ENCODE data around the gene SYNPR.

The SYNPR gene

GRCh38 chr3:63323766-63324165 lies 45.7 kb downstream of the SYNPR start:
- no peak for DNase-seq (ENCODE audit: low read depth in 1 of 2, low spot score in 1 of 2)
- no peak overlapping the region for H3K4me3 ChIP-seq (replicated peaks; ENCODE audit: insufficient read depth, low read length)
- no peak for TF ChIP-seq SPI1 (IDR thresholded peaks at IDR 0.05; ENCODE audit: borderline replicate concordance, low read depth)
- TF ChIP-seq GABPA (IDR thresholded peaks at IDR 0.05; ENCODE audit: low read depth): no peak
- no peak for TF ChIP-seq REST (IDR thresholded peaks at IDR 0.05; ENCODE audit: insufficient replicate concordance, low read depth)
- no peak for TF ChIP-seq POLR2AphosphoS5 (IDR thresholded peaks at IDR 0.05; ENCODE audit: low read depth)
- no peak for TF ChIP-seq CTCF (IDR thresholded peaks at IDR 0.05; ENCODE audit: insufficient read depth, low read length)
- no peak overlapping the region for H3K27ac ChIP-seq (replicated peaks)
- H3K27me3 ChIP-seq (ENCODE audit: insufficient read depth, poor library complexity, severe bottlenecking): no peaks in the 10 kb centered on the region

GRCh38 chr3:63324621-63325020 lies 46.5 kb downstream of the SYNPR start:
- no peak for TF ChIP-seq SPI1 (IDR thresholded peaks at IDR 0.05; ENCODE audit: borderline replicate concordance, low read depth)
- TF ChIP-seq POLR2AphosphoS5 (IDR thresholded peaks at IDR 0.05; ENCODE audit: low read depth): no peak
- no peak for TF ChIP-seq GABPA (IDR thresholded peaks at IDR 0.05; ENCODE audit: low read depth)
- TF ChIP-seq REST (IDR thresholded peaks at IDR 0.05; ENCODE audit: insufficient replicate concordance, low read depth): no peak
- TF ChIP-seq CTCF (IDR thresholded peaks at IDR 0.05; ENCODE audit: insufficient read depth, low read length): no peak
- H3K27me3 ChIP-seq (ENCODE audit: insufficient read depth, poor library complexity, severe bottlenecking): no peaks in the 10 kb centered on the region
- no peak overlapping the region for H3K27ac ChIP-seq (replicated peaks)
- no peak overlapping the region for H3K4me3 ChIP-seq (replicated peaks; ENCODE audit: insufficient read depth, low read length)
- DNase-seq (ENCODE audit: low read depth in 1 of 2, low spot score in 1 of 2): no peak

GRCh38 chr3:63325386-63325785 lies 47.3 kb downstream of the SYNPR start:
- Histone ChIP-seq H3K27me3 (ENCODE audit: insufficient read depth, poor library complexity, severe bottlenecking) (no peaks in the 10 kb centered on the region), H3K4me3 (replicated peaks; ENCODE audit: insufficient read depth, low read length) (no peak overlapping the region), H3K27ac (replicated peaks) (no peak overlapping the region)
- DNase-seq (ENCODE audit: low read depth in 1 of 2, low spot score in 1 of 2): no peak
- TF ChIP-seq GABPA (IDR thresholded peaks at IDR 0.05; ENCODE audit: low read depth) (no peak), POLR2AphosphoS5 (IDR thresholded peaks at IDR 0.05; ENCODE audit: low read depth) (no peak), REST (IDR thresholded peaks at IDR 0.05; ENCODE audit: insufficient replicate concordance, low read depth) (no peak), CTCF (IDR thresholded peaks at IDR 0.05; ENCODE audit: insufficient read depth, low read length) (no peak), SPI1 (IDR thresholded peaks at IDR 0.05; ENCODE audit: borderline replicate concordance, low read depth) (no peak)

Data from HL-60 (cell line).